Middle frontal gyrus (tissue), 1 donor: ENCODE data around the gene ZNF226.
"Not testable (repeated sequence)": the region's sequence is repeated elsewhere in the genome, so short reads cannot be mapped to it uniquely, and the experiment has no call there.

Experiments used
- DNase-seq: peaks from one replicate; pipeline ENCODE4 v3.0.0-alpha.2; 2015; ENCODE audit warnings: low spot score; ENCODE audit errors: extremely low spot score

ZNF226 gene

DNA sequence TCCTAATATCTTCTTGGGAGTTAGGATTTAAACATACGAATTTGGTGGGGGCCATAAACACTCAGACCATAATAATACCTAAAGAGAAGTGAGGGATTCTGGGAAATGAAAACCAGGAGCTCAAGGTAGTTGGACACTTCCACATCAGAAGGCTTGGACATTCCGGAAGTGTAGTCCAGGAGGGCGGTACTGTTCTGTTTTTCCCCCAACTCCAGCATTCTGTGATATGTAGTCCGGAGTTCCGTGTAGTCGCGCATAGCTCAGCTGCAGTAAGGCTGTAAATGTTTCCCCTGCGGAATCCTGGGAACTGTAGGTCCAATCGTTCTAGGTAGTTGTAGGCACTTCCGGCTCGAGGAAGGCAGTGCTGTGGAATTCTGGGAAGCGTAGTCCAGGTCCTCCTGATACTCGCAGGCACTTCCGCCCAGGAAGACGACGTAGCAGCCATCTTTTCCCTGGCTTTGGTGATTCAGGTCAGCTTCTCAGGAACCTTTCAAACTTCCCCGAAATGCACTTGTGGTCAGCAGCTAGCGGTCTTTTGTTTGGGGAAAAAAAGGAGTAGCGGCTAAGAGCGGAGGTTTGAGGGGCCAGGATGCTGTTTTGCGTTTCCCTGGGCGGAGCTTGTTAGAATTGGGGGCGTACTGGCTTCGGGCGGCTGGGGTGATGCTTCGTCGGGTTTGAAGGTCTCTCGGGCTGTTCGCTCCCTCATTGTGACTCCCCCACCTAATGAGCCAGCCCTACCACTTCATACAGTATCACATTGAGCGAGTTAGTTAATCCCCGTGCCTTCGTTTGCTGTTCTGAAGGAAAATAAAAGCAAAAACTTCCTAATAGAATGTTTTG, at the start of gene ZNF226:
ZNF226 (plus strand) TSS at position 428 of the 840 bp plus-strand sequence. CDS start 4,981 bp downstream, outside the sequence.
- peak; percentile 93 for DNase-seq

DNA sequence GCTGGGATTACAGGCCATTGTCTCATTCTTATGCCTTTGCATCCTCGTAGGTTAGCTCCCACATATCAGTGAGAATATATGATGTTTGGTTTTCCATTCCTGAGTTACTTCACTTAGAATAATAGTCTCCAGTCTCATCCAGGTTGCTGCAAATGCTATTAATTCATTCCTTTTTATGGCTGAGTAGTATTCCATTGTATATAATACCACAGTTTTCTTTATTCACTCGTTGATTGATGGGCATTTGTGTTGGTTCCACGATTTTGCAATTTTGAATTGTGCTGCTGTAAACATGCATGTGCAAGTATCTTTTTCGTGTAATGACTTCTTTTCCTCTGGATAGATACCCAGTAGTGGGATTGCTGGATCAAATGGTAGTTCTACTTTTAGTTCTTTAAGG, 43.7 kb upstream of the ZNF226 start:
- not testable (repeated sequence) for DNase-seq

DNA sequence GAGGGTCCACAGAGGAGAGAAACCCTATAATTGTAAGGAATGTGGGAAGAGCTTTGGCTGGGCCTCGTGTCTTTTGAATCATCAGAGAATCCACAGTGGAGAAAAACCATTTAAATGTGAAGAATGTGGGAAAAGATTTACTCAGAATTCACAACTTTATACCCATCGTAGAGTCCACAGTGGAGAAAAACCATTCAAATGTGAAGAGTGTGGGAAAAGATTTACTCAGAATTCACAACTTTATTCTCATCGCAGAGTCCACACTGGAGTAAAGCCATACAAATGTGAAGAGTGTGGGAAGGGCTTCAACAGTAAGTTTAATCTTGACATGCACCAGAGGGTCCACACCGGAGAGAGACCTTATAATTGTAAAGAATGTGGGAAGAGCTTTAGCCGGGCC, 32.9 kb upstream of the ZNF226 start:
- DNase-seq: no peak

DNA sequence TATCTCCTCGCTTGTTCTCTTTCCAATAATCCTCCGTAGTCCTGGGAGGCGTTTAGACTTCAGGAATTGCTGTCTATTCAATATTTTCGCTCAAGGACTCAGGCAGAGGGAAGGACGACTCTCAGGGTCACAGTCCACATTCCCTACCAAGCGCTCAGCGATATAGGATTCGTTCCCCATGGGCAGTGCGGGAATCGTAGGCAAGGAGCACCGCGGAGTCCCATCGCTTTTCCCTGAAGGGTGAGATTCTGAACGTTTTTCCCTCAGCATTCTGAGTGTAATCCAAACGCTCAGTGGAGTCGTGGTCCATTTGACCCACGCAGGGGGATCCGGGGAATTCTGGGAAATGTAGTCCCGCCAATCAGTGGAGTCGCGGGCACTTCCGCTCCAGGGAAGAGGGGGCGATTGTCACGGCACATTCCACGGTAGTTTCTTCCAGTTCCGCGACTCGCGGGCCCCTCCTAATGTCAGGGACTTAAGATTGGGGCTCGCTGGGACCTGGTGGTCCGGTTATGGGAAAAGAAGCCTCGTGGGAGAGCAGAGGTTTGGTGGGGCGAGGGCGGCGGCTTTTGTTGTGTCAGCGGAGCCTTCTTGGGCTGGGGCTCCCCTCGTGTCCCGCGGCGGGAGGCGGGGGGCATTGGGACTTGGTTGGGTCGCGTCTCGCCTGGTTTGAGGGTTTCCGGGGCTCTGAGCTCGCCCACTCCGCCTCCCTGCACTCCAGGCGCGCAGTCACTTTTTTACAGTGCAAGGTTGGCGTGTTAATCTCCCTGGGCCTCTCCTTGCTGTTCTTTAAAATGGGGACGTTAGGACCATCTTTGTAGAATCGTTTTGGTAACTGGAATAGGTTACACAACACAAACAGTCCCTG, 23.5 kb upstream of the ZNF226 start, which contains the start of gene ZNF234:
ZNF234 (plus strand) TSS at position 364 of the 868 bp plus-strand sequence. CDS start 3,079 bp downstream, outside the sequence.
- DNase-seq: peak; percentile 80

DNA sequence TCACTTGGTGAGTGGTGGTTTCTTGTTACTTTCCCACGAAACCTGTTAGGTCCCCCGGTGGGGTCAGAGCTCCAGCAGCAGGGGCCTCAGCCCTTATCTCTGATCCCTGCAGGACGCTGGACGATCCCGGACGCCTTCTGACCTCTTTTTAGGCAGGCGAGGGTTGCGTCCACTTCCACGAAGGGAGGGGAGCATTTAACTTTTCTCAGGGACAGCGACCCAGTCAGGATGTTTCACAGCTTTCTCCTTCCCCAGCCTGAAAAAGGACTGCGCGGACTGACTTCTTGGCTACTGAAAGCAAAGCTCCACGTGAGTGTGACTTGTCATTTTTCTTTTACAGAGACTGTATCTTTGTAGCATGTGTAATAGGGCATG, 22.9 kb upstream of the ZNF226 start:
- DNase-seq: no peak

DNA sequence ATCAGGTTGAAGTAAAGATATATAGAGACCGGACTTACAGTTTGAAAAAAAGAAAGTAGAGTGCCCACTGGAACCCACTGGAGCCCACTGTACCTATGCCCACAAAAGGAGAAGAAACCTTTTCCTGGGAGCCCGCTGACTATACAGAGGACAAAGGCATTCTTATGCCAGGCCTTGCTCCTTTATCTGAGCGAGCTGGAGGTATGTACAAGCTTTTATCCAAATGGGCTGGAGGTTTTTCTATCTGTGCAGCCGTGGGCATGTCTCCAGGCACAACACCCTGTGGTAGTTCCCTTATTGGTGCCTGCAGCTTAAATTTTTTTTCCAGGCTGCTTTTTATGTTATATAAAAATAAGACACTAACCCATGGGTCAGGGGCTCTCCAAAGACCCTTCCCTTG, 15.1 kb upstream of the ZNF226 start:
- no peak for DNase-seq

DNA sequence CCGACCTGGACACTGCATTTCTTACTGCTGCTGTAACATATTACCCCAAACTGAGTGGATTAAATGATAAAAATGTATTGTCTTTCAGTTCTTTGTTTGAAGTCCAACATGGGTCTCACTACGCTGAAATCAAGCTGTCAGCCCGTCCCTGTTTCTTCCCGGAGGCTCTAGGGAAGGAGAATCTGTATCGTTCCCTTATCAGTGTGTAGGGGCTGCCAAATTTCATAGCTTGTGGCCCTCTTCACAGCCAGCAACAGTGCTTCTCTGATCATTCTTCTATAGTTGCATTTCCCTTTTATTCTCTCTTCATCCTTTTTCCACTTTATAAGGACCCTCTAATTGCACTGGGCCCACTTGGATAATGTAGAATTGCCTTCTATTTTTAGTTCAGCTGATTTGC, 13.4 kb upstream of the ZNF226 start:
- DNase-seq: no peak

DNA sequence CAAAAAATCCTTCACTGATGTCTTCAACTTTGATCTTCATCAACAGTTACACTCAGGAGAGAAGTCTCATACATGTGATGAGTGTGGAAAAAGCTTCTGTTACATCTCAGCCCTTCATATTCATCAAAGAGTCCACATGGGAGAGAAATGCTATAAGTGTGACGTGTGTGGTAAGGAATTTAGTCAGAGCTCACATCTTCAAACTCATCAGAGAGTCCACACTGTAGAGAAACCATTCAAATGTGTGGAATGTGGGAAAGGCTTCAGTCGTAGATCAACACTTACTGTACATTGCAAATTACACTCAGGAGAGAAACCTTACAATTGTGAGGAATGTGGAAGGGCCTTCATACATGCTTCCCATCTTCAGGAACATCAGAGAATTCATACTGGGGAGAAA, 8.4 kb upstream of the ZNF226 start:
- DNase-seq: no peak

DNA sequence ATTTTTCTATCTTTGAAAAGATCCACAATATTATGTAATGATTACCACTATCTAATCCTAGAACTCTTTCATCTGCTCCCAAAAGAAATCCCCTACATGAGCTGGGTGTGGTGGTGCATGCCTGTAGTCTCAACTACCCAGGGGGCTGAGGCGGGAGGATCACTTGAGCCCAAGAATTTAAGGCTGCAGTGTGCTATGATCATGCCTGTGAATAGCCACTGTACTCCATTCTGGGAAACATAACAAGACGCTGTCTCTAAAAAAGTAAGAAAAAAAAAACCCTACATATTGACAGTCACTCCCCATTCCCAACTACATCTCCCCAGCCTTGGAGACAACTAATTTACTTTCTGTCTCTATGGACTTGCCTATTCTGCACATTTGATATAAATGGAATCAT, 1.1 kb upstream of the ZNF226 start:
- DNase-seq: no peak

DNA sequence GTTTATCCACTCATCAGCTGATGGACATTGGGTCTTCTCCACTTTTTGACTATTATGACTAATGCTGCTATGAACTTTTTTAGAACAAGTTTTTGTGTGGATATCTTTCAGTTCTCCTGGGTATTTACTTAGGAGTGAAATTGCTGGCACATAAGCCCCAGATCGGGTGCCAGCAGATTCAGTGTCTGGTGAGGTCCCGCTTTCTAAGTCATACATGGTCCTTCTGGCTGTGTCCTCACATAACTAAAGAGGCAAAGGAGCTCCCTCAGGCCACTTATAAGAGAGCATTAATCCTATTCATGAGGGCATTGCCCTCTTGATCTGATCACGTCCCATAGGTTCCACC, 600 bp upstream of the ZNF226 start:
- DNase-seq: no peak

DNA sequence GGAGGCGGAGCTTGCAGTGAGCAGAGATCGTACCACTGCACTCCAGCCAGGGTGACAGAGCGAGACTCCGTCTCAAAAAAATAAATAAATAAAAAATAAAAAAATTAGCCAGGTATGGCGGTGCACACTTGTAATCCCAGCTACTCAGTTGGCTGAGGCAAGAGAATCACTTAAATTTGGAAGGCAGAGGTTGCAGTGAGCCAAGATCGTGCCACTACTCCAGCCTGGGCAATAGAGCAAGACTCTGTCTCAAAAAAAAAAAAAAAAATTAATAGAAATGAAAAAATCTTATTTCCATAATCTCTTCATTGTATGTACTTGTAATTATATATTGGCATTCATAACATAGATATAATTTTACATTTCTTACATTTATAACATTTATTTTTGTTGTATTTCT, 5.8 kb downstream of the ZNF226 start:
- not testable (repeated sequence) for DNase-seq

DNA sequence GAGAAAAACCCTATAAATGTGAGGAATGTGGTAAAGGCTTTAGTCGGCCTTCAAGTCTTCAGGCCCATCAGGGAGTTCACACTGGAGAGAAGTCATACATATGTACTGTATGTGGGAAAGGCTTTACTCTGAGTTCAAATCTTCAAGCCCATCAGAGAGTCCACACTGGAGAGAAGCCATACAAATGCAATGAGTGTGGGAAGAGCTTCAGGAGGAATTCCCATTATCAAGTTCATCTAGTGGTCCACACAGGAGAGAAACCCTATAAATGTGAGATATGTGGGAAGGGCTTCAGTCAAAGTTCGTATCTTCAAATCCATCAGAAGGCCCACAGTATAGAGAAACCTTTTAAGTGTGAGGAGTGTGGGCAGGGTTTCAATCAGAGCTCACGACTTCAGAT, 11.7 kb downstream of the ZNF226 start:
- no peak for DNase-seq

DNA sequence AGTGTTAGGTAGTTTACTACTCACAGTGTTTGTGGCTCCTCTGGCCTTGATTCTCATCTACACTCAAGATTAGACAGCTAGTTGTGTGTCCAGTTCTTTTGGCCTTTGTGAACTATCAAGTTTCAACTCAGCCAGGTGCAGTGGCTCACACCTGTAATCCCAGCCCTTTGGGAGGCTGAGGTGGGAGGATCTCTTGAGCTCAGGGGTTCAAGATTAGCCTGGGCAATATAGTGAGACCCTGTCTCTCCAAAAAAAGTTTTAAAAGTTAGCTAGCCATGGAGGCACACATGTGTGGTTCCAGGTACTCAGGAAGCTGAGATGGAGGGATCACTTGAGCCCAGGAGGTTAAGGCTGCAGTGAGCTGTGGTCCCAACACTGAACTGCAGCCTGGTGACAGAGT, 16.1 kb downstream of the ZNF226 start:
- no peak for DNase-seq

DNA sequence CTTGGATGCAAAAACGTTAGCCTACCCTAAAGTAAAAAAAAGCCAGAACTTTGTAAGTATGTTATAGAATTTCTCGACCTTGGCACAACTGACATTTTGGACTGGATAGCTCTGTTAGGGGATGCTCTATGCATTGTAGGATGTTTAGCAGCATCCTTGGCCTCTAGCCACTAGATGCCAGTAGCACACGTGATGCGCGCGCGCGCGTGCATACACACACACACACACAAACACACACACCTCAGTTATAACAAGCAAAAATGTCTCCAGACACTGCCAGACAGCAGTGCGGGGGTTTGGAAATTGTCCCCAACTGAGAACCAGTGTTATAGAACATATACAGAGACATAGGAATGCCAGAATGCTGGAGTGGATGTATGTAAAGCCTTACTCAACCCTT, 17.2 kb downstream of the ZNF226 start:
- no peak for DNase-seq

DNA sequence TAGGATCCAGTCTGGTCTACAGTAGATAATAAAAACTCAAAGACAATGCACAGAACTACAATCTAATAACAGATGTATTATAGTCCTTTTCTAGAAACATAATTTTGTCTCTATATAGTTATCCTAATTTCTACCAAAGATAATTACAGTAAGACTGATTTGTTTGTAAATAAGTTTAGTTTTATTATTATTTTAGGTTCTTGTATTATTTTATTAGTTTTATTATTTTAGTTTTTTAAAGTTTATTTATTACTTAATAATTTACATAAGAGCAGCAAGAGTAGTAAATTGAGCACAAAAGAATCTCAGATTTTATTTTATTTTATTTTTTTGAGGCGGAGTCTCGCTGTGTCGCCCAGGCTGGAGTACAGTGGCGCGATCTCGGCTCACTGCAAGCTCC, 25.1 kb downstream of the ZNF226 start:
- no peak for DNase-seq

DNA sequence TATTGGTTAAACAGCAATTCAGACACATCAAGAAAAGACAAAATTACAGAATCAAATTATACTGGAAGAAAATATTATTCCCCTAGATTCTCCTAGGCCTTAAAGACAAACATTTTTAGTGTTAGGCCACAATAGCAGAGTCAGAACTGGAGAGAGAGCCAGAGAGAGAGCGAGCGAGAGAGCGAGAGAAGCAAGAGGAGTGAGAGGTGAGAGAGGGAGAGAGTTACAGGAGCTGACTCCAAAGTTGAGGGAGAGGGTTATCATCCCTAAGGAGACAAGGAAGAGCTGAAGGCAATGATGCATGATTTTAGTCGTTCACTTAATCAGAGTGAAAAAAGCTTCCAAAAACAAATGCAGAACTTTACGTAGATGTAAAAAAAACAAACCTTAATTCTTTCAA, 27.2 kb downstream of the ZNF226 start:
- no peak for DNase-seq

DNA sequence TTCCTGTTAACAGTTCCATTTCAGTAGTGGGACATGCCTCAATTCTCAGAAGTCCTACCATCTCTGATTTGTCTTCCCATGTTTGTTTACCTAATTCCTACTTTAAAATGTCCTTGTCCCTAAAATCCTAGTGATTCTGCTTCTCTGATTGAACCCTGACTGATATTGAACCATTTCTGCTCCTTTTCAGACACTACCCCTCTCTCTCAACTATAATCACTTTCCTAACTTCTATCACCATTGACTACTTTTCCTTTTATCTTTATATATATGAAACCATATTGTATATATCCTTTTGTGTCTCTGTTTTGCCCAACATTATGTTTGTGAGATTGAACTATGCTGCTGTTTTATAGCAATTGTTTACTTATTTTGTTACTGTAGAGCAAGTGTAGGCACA, 31.9 kb downstream of the ZNF226 start:
- DNase-seq: no peak

DNA sequence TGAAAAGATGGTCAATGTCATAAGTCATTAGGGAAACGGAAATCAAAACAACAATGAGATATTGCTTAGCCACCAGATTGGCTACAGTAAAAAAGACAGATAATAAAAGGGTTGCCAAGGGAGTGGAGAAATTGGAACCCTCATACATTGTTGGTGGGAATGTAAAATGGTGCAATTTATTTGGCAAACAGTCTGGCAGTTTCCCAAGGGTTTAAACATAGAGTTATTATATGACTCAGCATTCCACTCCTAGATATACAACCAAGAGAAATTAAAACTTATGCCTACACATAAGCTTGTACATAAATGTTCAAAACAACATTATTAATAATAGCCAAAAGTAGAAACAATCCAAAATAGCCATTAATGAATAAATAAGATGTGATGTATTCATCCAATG, 37.6 kb downstream of the ZNF226 start:
- DNase-seq: no peak

DNA sequence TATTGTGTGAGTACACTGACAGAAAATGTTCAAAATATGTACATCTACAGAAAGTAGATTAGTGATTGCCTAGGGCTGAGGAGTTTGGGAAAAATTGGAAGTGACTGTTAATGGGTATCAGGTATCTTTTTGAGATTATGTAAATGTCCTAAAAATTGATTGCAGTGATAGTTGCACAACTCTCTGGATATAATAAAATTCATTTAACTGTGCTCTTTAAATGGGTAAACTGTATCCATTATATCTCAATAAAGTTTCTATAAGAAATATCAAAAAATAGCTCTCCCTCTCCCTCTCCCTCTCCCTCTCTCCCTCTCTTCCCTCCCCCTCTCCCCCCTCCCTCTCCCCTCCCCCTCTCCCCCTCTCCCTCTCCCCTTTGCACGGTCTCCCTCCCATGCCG, 38.1 kb downstream of the ZNF226 start:
- no peak for DNase-seq

DNA sequence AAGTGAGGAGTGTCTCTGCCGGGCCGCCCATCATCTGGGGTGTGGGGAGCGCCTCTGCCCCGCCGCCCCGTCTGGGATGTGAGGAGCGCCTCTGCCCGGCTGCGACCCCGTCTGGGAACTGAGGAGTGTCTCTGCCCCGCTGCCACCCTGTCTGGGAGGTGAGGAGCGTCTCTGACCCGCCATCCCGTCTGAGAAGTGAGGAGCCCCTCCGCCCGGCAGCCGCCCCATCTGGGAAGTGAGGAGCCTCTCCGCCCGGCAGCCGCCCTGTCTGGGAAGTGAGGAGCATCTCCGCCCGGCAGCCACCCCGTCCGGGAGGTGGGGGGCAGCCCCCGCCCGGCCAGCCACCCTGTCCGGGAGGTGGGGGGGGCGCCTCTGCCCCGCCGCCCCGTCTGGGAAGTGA, 39.0 kb downstream of the ZNF226 start:
- not testable (repeated sequence) for DNase-seq

DNA sequence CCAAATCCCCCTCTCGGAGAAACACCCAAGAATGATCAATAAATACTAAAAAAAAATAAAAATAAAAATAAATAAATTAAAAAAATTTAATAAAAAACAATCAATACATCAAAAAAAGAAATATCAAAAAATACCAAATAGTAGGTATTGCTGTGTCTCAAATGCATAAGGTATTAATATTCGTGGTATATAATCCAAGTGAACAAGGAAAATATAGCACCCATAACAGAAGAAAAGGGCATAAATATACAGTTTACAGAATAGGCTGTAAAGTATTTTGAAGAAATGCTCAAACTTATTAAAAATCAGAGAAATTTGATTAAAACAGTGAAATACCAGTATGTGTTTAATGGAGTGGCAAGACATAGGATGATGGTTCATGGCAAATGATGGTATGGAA, 39.9 kb downstream of the ZNF226 start:
- DNase-seq: no peak

DNA sequence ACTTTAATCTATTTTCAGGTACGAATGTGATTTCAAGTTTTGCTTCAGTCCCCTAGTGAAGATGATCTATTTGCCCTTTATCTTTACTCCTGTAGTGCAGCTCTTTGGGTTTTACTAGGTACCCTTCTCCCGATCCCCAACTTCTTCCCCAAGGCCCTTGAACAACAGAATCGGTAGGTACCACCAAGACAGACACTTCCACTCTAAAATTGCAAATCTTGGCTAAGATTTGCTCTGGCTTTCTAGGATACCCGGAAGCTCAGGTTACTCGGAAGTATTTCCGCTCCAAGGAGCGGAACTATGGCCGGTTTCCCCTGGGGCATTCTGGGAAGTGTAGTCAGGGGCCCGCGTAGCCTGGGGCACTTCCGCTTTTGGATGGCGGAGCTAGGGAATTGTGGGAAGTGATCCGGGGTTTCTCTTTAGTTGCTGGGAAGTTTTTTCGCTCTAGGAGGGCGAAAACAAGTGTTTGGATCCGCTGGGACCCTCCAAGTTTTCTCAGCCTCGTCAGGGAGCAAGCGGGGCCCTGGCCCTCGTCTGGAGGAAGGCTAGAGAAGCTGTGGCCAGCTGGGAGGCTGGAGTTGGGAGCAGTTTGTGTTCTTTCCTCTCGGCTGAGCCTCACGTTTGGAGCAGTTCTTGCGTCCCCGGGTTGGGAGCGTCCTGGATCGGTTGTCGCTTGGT, 42.4 kb downstream of the ZNF226 start:
- peak; percentile 94 for DNase-seq
